Stimulated activated CD8-positive, alpha-beta memory T cell treated with anti-CD3 and anti-CD28 coated beads, Interleukin-2, amount 100 ng/mL, for 48 hours (primary cell): Measurements from ENCODE around the gene MAGI1.

Experiments
- DNase-seq, 2 donors: peaks; one replicate each; pipeline ENCODE4 v3.0.0-alpha.2; 2020; ENCODE audit warnings: low read depth in 2 of 2

MAGI1 gene

DNA sequence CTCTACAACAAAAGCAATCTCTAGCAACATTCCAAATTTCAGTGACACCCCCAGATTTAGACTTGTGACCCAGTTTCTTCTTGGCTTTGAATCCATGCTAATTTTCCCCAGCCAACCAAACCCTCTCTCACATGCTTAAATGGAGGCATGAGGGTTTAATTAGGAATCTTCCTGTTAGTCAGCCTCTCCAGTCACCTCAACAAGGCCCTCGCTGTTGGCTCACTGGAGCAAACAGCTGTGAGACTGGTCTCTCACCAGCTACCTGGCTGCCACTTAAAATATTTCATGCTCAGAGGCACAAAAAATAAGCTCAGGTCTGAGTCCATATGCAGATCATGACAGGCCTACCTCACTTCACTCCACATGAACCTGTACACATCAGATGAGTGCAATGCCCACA, 720.5 kb downstream of the MAGI1 start:
- no peak for DNase-seq

DNA sequence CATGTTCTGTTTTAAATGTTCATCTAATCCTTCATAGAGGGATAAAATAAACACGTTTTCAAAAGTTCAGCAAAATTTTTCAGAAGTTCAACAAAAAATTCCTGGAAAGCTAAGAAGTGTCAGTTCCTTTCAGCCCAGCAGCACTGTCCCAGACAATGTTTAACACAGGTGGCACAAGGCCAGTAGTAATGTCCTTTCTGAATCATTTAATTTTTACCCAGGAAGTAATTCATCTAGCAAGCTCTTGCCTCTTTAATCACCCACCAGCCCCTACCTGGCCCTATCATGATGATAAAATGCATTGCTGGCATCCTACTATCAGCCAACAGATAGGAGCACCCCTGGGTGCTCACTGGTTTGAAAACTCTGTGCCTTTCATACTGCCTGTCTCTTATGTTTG, 723.8 kb downstream of the MAGI1 start:
- DNase-seq, result no peak

DNA sequence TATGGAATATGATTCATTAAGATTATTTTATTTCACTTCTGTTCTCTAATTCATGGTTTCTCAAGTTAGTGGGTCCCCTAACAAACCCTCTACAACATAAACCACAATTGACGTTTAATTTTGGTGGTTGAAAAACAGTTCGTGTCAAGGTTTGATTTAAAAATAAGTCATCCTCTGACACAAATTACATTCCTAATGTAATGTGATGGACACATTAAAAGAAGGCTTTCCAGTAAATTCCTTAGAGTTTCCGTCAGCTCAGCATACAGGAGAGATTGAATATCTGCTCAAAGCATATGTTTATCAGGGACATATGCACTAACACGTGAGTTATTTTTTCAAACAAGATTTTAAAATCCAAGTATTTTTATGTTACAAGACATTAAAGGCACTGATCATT, 724.4 kb downstream of the MAGI1 start:
- no peak for DNase-seq

DNA sequence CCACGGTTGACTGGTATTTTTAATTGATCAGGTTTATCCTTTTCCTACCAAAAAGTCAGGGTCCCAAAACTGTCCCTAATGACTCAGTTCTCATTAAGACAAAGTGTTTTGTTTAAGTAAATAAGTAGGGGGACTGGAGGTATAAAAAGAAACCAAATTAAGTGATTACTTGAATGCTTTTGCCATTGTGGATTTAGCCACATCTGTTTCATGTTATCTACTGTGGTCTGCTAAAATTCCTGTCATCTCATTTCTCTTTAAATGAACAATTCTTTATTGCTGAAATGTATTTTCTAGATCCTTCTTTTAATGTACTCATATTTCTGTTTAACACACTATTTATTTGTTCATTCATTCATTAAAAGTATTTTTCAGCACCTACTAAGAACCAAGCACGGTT, 725.1 kb downstream of the MAGI1 start:
- DNase-seq, result no peak

DNA sequence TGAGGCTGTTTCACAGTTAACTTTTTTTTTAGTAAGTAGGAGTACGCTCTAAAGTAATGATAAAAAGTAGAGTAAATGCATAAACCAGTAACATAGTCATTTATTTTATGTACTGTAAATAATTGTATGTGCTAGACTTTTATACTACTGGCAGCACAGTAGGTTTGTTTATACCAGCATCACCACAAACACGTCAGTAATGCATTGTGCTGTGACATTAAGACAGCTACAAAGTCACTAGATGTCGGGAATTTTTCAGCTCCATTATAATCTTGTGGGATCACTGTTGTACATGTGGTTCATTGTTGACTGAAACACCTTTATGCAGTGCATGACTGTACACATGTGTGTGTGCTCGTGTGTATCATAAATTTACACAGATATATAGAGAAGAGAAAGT, 732.9 kb downstream of the MAGI1 start:
- no peak for DNase-seq
